Hematopoietic multipotent progenitor cell treated with erythropoietin and hydrocortisone succinate and interleukin-3 and kit ligand, for 6 days (in vitro differentiated cells): ENCODE measurements around the gene SEC62.
A peak's percentile ranks its signal among the peaks of the same experiment; 100 is the strongest.

Source experiments
- DNase-seq: peaks from one replicate; pipeline ENCODE4 v3.0.0-alpha.2; 2015

Gene SEC62

GRCh38 chr3:169966951-169967915, 626 bp downstream of the SEC62 start:
- DNase-seq: peak; percentile 60

DNA sequence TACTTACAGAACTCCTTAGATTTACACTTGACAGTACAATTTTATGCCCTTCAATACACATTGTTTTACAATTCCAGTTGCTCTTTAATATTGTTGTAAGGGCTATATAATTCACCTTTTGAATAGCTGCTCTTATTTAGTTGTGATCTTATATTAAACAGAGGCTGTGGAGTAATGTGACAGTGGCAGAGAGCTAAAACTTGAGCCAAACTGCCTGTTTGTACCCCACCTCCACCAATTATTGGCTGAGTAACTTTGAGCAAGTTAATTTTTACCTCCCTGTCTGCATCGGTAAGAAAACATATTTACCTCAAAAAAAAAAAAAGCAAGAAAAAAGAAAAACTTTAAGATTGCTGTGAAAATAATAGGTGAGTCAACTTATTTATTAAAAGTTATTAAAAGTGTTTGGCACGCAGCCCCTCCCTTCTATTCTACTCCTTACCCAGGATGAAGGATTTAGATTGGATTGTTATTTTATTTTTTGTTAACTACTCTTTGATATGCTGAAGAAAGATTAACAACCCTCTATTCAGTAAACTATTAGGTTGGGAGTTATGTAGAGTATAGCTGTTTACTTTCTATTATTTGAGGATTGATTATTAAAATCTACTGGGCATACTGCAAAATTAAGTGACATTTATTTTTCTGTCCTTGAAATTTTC, 1.7 kb downstream of the SEC62 start:
- no peak for DNase-seq

DNA sequence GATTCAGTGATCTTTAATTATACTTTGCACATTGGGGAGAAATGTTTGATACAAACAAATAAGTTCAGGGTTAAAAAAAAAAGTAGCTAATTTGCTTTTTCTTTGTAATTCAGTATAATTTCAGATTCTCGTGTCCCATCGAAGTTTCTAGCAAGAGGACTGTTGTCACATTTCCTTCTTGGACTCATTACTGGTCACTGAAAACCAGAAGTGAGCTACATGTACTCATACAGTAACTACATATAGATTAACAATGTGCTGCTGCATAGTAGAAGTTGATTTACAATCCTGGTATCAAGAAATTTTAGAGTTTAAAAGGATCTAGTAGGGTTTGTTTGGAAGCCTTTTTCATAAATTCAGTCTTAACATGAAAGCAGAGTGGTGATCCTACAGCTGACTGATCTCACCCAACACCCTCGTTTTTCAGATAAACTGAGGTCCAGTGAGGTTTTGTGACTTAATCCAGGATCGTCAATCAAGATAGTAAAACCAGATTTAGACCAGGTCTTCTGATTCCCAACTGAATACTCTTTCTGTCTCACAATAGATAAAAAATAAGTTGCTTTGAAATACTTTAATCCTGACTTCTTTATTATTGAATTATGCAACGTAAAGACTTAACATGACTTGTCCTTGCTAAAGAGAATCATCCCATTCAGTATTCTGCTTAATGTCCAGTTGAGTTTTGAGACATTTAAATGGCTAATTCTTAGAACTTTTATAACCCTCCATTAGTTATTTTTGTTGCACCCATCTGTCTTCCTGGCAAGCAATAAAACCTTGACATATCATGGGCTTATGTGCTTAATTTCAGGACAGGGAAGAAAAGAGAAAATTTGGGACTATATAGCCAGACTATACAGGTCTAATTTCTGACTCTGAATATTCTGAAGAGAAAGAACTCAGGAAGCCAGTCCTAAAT, 2.8 kb downstream of the SEC62 start:
- peak; percentile 22 for DNase-seq

GRCh38 chr3:169970847-169971246, 4.2 kb downstream of the SEC62 start:
- no peak for DNase-seq

DNA sequence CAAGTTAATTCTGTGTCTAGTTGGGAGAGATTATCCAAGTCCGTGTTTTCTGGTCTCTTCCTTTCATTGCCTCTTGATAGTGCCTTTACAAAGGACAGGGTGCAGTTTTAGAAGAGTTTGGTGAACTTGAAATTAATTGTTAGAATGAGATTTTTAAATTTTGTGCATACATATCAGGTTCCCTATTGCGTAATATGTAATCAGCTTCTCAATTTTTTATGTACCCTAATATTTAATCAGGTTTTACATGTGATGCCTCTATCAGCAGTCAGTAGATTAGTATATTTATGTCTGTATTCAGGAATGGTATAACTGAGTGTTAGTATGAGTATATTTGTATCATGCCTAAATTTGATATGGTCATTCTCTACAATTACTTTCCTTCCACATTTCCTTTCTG, 4.9 kb downstream of the SEC62 start:
- no peak for DNase-seq

DNA sequence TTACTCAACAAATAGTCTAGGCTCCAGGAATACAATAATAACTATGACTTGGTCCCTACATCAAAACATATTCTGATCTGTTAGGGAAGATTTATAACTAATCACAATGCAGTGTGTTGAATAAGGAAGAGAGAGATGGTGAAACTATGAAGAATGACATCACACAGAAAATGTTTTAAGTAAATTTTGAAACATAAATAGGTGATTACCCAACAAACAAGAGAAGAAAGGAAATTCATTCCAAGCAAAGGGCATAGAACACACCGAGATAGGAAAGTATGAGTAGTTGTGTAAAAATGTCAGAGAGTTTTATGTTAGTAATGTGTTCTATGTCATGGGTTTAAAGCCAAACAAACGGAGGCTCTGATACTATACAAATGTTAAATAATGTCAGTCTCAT, 13.4 kb downstream of the SEC62 start:
- DNase-seq: no peak

DNA sequence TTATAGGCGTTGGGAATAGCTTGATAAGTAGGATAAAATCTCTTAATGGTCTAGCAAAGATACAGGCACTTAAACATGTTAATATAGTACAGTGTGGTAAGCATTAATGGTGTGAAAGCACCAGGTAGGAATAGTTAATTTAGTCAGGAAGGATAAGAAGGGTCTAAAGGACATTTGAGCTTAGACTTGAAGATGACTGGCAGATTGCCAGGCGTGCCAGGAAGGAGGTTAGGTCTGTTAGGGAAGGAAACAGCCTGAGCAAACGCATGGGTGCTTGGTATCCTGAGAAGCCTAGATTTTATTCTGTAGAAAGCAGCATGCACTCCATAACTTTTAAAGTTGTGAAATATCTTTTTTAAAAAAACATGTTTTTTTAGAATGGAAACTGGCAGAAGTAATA, 17.7 kb downstream of the SEC62 start:
- peak; percentile 50 for DNase-seq

- no peak for DNase-seq
Measured at GRCh38 chr3:169990431-169990830, 23.8 kb downstream of the SEC62 start.

GRCh38 chr3:169992156-169992555, 25.5 kb downstream of the SEC62 start:
- no peak for DNase-seq

- DNase-seq: no peak
Measured at GRCh38 chr3:169992781-169993180, 26.2 kb downstream of the SEC62 start.

DNA sequence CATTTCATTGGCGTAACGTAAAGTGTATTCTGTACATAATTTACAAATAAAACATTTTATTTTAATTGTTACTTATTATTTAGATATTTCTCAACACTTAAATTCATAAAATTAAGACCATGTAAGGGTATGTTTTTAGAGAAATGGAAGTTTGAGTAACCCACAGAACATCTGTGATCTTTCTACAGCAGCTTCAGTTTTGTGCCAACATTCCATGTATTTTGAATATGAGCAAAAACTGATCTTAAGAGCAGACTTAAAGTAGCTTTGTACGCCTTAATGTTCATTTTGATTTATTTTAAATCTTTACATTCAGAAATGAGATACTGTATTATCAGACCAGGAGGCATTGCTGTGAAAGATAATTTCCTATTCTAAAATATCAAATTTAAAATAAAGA, 27.2 kb downstream of the SEC62 start:
- DNase-seq: no peak

GRCh38 chr3:169996063-169996462, 29.5 kb downstream of the SEC62 start:
- DNase-seq: no peak

DNA sequence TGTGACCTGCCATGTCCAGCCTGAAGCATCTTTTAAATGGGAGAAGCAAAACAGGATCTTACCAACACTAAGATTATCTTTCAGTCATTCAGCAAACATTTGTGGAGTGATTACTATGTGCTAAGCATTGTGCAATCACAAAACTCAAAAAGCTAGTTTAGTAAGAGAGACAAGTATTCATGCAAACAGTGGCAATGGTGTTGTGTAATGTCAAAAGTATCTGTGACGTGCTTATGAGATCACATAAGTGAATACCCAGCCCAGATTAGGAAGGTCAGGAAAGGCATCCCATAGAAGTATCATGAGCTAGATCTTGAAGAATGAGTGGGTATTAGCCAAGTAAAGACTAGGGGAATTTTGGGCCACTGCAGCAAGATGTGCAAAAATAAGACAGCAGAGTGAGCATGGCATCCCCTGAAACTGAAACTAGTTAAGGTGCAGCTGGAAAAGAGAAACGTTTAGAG, 32.1 kb downstream of the SEC62 start:
- DNase-seq: no peak

- no peak for DNase-seq
Measured at GRCh38 chr3:169999433-169999832, 32.8 kb downstream of the SEC62 start.

DNA sequence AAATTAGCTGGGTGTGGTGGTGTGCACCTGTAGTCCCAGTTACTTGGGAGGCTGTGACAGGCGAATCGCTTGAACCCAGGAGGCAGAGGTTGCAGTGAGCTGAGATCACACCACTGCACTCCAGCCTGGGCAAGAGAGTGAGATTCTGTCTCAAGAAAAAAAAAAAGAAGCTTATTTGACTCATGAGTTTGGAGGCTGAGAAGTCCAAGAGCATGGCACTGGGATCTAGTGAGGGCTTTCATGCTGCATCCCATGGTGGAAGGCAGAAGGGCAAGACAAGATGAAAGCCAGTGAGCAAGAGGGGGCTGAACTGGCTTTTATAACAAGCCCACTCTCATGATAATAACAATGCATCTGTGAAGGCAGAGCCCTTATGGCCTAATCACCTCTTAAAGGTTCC, 33.4 kb downstream of the SEC62 start:
- DNase-seq: no peak

- DNase-seq: no peak
Measured at GRCh38 chr3:170002231-170002630, 35.6 kb downstream of the SEC62 start.

DNA sequence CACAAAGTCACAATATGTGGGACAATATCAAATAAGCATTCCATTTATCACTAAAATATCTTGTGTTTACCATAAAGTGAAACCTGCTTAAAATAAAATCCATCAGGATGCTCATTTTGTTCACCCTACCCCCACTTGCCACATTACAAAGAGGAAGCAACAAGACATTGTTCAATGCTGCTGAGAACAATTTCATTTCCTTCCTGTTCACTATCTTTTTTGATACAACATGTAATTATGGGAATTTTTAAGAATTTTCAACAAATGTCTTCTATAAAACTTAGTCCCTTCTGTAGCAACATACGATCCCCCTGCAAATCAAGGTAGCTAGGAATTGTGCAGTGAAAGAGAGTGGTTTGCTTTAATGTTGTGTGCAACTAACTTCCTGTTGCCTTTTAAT, 36.3 kb downstream of the SEC62 start:
- peak; percentile 32 for DNase-seq

DNA sequence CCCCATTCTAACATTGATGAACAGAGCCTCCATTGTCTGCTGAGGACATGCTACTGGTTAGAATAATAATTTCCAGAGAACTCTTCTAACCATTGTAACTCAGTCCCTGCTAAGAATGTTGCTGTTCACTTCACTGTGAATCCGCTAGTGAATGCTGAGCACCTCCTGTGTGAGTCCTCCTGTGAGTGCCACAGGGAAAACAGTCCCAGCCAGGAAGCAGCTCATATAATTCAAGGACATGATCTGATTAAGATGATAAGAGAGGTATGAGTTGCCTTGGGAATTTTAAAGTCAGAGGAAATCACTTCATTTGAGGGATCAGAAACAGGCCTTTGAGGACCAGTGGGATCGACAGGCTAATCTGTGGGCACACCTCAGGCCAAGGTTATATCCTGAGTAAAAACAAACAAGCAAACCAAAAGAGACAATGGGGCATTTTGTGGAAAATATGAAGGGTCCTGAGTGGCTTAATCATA, 37.3 kb downstream of the SEC62 start:
- no peak for DNase-seq

GRCh38 chr3:170007031-170007663, 40.5 kb downstream of the SEC62 start:
- DNase-seq: peak; percentile 72

GRCh38 chr3:170010498-170010897, 43.9 kb downstream of the SEC62 start:
- no peak for DNase-seq

DNA sequence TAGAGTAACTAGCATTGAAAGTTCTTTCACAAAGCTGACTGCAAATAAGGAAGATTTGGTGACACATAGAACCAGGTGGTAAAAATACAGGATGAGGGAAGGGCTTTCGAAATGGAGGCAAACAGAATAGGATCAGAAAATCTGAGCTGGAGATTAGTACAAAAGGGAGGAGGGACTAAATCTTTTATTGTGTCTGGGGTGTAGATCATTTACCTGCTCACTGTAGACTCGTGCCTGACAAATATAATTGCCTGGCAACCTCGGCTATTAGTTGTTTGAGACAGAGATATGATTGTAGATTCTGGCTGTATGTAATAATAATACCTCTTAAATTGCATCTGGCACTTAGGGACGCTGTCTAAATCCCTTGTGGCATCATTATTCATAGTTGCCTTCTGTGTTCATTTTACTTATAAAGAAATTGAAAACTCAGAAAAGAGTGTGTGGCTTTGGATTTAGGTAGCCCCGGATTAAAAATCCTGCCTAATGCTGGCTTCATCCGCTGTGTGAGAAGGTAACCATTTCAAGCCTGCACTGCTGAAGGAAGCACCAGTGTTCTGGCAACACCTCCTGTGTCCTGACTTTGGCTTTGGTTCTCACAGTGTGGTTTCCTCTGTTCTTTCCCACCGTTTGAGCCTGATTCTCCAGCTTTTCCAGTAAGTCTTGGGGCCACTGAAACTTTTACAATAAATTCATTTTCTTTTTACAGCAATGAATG, 46.2 kb downstream of the SEC62 start:
- DNase-seq: no peak

DNA sequence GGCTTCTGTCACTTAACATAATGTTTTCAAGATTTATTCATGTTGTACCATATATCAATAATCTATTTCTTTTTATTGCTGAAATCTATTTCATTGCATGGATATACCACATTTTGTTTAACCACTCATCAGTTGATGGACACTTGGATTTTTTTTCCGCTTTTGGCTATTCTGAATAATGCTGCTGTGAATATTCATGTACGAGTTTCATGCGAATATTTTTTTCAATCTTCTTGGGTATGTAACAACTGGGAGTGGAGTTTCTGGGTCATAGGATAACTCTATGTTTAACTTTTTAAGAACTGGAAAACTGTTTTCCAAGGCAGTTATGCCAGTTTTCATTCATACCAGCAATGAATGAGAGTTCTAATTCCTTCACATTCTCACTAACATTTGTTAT, 49.5 kb downstream of the SEC62 start:
- DNase-seq: no peak
